ENCODE results near the gene PKNOX2. TPM values are rescaled to one million over a fixed set of nuclear protein-coding genes. Genes with fewer than 3 reads are reported as not detected.

The PKNOX2 gene
- total RNA-seq, 4 donors from 2014 or later: 0.51 to 4.3 (median 2.3) TPM

DNA sequence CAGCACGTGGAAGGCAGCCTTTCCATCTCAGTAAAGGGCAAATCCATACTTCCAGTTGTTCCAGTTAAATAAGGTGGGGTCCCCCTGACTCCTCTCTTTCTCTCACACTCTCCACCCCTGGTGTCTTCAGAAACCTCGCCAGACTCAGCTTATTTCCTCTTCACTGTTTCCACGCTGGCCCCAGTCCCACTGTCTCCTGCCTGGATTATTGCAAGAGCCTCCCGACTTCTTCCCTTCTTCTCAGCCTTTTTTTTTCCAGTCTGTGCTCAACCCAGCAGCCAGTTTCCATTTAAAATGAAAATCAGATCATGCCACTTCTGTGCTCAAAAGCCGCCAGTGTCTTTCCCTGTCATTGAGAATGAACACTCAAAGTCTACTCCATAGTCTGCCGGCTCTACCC, 131.4 kb downstream of the PKNOX2 start:
- TF ChIP-seq, protein P1, sequence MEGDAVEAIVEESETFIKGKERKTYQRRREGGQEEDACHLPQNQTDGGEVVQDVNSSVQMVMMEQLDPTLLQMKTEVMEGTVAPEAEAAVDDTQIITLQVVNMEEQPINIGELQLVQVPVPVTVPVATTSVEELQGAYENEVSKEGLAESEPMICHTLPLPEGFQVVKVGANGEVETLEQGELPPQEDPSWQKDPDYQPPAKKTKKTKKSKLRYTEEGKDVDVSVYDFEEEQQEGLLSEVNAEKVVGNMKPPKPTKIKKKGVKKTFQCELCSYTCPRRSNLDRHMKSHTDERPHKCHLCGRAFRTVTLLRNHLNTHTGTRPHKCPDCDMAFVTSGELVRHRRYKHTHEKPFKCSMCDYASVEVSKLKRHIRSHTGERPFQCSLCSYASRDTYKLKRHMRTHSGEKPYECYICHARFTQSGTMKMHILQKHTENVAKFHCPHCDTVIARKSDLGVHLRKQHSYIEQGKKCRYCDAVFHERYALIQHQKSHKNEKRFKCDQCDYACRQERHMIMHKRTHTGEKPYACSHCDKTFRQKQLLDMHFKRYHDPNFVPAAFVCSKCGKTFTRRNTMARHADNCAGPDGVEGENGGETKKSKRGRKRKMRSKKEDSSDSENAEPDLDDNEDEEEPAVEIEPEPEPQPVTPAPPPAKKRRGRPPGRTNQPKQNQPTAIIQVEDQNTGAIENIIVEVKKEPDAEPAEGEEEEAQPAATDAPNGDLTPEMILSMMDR (IDR thresholded peaks at IDR 0.05; ENCODE audit: low read depth): no peak

- TF ChIP-seq, protein P1 (IDR thresholded peaks at IDR 0.05; ENCODE audit: low read depth): no peak
Measured at GRCh38 chr11:125297346-125297915, 132.9 kb downstream of the PKNOX2 start.

- TF ChIP-seq, protein P1 (IDR thresholded peaks at IDR 0.05; ENCODE audit: low read depth): no peak
Measured at GRCh38 chr11:125299061-125299615, 134.6 kb downstream of the PKNOX2 start.

DNA sequence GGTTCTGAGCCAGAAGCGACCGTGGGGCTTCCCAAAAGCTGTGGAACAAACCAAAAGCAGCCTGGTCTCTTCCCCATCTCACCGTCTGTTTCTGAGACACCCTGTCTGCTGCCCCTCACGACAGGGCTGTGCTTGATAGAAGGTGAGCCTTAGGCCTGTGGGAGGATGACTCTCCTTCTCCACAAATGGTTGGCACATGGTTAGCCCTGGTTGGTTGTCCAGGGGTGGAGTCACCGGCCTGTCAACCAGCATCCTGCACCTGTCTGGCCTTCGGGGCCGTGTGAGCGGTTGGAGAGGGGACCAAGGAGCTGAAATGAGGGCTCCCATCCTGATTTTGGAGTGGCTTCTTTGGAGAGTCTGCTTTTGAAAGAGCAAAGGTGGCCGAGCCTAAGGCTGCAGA, 135.3 kb downstream of the PKNOX2 start:
- TF ChIP-seq, protein P1 (IDR thresholded peaks at IDR 0.05; ENCODE audit: low read depth): no peak

- TF ChIP-seq, protein P1 (IDR thresholded peaks at IDR 0.05; ENCODE audit: low read depth): no peak
Measured at GRCh38 chr11:125300791-125301218, 136.3 kb downstream of the PKNOX2 start.

GRCh38 chr11:125301346-125301745, 136.8 kb downstream of the PKNOX2 start:
- TF ChIP-seq, protein P1 (IDR thresholded peaks at IDR 0.05; ENCODE audit: low read depth): no peak

DNA sequence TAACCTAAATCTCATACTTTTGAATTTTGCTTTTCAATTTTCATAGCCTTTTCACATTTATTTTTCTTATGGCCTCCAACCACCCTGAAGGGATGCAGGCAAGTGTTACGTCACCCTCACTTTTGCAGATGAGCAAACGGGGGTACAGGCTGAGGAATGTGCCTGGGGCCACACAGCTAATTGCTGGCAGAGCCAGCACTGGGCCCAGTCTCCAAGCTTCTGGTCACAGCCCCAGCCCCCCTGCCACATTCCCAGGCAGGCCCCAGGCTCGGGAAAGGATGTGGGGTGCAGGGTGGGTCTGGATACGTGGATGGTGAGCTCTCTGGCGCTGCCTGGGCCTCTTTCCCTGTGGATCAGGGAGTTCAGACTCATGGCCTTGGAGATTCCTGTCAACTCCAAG, 138.6 kb downstream of the PKNOX2 start:
- TF ChIP-seq, protein P1 (IDR thresholded peaks at IDR 0.05; ENCODE audit: low read depth): no peak
